Measurements from ENCODE around the gene RNF182.

The RNF182 gene

DNA sequence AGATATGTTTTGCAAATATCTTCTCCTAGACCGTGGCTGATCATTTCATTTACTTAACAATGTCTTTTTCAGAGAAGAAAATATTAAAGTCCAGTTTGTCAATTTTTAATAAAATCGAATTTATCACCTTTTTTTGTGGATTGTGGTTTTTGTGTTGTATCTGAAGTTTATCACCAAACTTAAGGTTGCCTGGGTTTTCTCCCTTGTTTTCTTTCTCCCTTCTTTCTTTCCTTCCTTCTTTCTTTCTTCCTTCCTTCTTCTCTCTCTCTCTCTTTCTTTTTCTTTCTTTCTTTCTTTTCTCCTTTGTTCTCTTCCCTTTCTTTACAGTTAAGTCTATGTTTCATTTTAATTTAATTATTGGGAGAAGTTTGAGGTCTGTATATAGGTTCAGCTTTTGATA, 68.7 kb downstream of the RNF182 start:
- no peak overlapping the region for H3K27ac ChIP-seq
- TF ChIP-seq, protein P1, sequence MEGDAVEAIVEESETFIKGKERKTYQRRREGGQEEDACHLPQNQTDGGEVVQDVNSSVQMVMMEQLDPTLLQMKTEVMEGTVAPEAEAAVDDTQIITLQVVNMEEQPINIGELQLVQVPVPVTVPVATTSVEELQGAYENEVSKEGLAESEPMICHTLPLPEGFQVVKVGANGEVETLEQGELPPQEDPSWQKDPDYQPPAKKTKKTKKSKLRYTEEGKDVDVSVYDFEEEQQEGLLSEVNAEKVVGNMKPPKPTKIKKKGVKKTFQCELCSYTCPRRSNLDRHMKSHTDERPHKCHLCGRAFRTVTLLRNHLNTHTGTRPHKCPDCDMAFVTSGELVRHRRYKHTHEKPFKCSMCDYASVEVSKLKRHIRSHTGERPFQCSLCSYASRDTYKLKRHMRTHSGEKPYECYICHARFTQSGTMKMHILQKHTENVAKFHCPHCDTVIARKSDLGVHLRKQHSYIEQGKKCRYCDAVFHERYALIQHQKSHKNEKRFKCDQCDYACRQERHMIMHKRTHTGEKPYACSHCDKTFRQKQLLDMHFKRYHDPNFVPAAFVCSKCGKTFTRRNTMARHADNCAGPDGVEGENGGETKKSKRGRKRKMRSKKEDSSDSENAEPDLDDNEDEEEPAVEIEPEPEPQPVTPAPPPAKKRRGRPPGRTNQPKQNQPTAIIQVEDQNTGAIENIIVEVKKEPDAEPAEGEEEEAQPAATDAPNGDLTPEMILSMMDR (conservative IDR thresholded peaks at IDR 0.05): no peak
- TF ChIP-seq ZFX (IDR thresholded peaks at IDR 0.05): no peak

DNA sequence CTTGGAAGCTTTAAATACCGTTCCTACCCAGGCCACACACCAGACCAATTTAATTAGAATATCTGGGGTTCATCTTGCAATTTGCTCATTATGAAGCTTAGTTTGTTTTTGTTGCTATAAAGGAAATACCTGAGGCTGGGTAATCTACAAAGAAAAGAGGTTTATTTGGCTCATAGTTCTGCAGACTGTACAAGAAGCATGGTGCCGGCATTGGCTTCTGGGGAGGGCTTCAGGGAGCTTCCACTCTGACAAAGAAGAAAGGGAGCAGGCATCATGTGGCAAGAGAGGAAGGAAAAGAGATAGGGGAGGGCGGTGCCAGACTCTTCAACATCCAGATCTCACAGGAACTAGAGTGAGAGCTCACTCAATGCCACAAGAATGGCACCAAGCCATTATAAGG, 73.6 kb downstream of the RNF182 start:
- no peak for TF ChIP-seq ZFX (IDR thresholded peaks at IDR 0.05)
- TF ChIP-seq, protein P1 (conservative IDR thresholded peaks at IDR 0.05): no peak
- no peak overlapping the region for H3K27ac ChIP-seq

DNA sequence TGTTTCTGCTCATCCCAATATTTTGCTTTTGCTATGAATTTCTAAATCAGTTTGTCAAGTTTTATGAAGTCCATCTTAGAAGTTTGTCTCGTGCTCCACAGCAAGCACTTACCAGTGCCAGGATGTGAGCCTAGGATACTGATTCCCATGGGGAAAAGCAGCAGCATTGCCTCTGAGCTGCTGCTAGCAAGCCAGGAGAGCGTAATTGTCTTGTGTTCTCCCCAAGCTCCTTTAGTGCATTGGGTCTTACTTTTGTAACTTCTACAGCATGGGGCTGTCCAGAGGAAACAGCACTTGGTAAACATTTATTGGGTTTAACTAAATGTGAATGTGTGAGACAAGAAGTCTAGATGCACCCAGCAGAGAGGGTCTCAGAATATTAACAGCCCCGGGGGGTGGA, 76.1 kb downstream of the RNF182 start:
- no peak overlapping the region for H3K27ac ChIP-seq
- TF ChIP-seq, protein P1 (conservative IDR thresholded peaks at IDR 0.05): no peak

DNA sequence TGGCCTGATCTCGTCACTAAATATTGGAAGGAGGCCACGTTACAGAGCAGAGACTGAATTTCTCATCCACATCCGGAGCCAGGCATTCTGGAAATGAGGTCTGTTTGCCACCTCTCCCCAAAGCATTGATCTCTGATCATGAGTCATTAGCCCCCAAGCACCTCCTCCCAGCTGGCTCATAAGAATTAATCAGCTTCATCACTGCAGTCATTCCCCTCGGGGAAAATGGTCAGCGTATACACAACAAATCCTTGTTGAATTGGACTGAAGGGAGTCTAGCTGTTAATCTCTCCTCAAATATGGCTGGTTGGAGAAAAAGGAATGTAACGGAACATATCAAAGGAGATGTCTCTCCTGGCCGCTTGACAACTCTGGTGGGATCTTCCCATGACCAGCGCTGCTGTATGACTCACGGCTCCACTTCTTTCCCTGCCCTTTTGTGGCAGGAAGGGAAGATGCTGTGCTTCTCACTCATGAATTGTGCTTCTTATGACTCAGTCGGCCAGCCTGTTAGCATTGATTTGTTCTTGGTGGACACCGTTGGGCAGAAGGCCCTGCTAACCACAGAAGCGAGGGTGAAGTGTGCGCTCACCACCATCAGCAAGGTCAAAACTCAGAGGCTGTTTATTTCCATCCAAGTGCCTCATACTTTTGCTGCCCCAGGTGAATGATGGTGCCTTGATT, 76.7 kb downstream of the RNF182 start:
- no peak overlapping the region for H3K27ac ChIP-seq
- TF ChIP-seq, protein P1 (conservative IDR thresholded peaks at IDR 0.05): no peak
- no peak for TF ChIP-seq ZFX (IDR thresholded peaks at IDR 0.05)

DNA sequence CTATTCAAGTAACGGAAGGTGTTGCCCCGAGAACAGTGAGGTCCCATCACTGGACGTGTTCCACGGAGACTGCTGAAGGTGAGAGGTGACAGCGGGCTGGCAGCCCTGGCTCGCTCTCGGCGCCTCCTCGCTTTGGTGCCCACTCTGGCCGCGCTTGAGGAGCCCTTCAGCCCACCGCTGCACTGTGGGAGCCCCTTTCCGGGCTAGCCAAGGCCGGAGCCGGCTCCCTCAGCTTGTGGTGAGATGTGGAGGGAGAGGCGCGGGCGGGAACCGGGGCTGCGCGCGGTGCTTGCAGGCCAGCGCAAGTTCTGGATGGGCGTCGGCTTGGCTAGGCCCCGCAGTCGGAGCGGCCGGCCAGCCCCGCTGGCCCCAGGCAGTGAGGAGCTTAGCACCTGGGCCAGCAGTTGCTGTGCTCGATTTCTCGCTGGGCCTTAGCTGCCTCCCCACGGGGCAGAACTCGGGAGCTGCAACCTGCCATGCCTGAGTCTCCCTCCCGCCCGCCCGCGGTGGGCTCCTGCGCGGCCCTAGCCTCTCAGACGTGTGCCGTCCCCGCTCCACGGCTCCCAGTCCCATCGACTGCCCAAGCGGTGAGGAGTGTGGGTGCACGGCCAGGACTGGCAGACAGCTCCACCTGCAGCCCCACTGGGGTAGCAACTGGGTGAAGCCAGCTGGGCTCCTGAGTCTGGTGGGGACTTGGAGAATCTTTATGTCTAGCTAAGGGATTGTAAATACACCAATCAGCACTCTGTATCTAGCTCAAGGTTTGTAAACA, 77.6 kb downstream of the RNF182 start:
- no peak overlapping the region for H3K27ac ChIP-seq
- TF ChIP-seq, protein P1 (conservative IDR thresholded peaks at IDR 0.05): no peak
- TF ChIP-seq ZFX (IDR thresholded peaks at IDR 0.05): no peak

DNA sequence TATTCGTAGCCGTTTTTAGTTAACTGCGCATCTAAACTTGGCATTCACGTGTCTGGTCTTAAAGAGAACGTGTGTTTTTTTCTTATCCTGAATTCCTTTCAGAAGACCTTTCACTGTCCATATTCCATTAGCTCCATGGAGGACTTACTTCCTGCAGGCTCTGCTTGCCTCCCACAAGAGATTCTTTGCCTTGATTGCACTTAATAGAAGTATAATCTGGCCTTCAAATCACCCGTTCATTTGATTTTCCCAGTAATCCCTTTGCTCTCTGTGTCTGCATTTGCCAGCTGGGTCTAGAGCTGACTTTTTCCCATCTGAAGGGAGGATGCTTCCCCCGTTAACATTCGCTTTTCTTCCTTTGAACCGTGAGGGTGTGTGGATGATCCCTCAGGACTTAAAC, 79.5 kb downstream of the RNF182 start:
- TF ChIP-seq, protein P1 (conservative IDR thresholded peaks at IDR 0.05): no peak
- TF ChIP-seq ZFX (IDR thresholded peaks at IDR 0.05): no peak
- no peak overlapping the region for H3K27ac ChIP-seq

DNA sequence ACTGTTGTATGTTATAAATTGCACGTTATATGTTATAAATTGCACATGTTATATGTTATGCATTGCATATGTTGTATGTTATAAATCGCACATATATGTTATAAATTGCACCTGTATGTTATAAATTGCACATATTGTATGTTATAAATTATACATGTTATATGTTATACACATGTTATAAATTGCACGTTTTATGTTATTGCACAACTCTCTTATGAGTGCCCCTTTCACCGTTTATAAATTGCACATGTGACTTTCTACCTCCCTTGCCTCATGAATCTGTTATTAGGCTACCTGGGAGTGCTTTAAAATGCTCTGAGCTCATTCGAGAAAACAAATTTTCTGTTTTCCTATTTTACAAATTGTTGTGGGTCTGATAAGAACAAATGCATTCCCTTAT, 84.1 kb downstream of the RNF182 start:
- H3K27ac ChIP-seq: no peak overlapping the region
- TF ChIP-seq, protein P1 (conservative IDR thresholded peaks at IDR 0.05): no peak
- TF ChIP-seq ZFX (IDR thresholded peaks at IDR 0.05): no peak

Measured in C4-2B (cell line).